Measurements from ENCODE around the gene SLC7A10.

DNA sequence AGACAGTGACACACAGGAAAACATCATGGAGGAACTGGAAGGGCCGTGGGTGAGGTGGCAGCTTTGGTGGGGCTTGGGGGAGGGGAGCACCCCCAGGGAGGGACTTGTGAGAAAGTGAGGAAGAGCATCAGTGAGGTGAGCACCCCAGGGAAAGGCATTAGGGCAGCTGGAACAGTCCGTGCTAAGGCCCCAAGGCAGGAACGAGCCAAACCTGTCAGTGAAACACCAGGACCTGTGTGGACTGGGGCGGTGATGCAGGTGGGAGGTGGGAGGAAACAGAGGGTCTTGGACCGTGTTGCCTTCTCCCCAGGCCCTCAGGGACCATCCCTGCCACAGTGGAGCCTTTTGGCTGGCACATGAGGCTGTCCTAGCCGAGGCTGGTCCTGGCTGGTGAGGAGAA, 17.3 kb upstream of the SLC7A10 start:
- TF ChIP-seq CTCF (IDR thresholded peaks at IDR 0.05; ENCODE audit: low read depth, low read length, poor library complexity, severe bottlenecking) (no peak), EZH2phosphoT487 (IDR thresholded peaks at IDR 0.05; ENCODE audit: borderline replicate concordance, low read length) (no peak)
